Myocyte (in vitro differentiated cells): ENCODE data around the gene ARHGEF35. TPM values are rescaled to one million over a fixed set of nuclear protein-coding genes. Genes with fewer than 3 reads are reported as not detected.
"Not testable (repeated sequence)": the region's sequence is repeated elsewhere in the genome, so short reads cannot be mapped to it uniquely, and the experiment has no call there.

ENCODE experiments used
- DNase-seq: peaks from one replicate; pipeline ENCODE4 v3.0.0-alpha.2; 2012; ENCODE audit warnings: low read depth
- total RNA-seq: library from RNA; depleted of rRNA; stranded (reverse); fragments of >200 nt; gene quantifications from 2 replicates; pipeline ENCODE4 v1.2.3, GENCODE V29; 2014

The ARHGEF35 gene
- total RNA-seq, 1 donor from 2014 or later = 0.21 TPM

DNA sequence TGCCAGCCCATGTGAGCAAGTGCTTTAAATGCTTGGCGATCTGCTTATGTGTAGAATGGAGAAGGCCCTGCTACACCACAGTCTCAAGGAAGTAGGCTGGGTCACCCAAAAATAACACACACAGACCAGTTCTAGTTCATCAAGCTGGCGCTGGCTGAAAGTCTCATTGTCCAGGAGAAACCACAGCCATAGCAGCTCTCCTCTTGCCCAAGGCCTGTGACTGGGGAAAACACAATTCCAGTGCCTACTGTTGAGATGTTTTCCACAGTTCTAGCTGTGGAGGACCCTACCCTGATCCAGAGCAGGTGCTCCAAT lies 16.5 kb downstream of the ARHGEF35 start:
- not testable (repeated sequence) for DNase-seq

DNA sequence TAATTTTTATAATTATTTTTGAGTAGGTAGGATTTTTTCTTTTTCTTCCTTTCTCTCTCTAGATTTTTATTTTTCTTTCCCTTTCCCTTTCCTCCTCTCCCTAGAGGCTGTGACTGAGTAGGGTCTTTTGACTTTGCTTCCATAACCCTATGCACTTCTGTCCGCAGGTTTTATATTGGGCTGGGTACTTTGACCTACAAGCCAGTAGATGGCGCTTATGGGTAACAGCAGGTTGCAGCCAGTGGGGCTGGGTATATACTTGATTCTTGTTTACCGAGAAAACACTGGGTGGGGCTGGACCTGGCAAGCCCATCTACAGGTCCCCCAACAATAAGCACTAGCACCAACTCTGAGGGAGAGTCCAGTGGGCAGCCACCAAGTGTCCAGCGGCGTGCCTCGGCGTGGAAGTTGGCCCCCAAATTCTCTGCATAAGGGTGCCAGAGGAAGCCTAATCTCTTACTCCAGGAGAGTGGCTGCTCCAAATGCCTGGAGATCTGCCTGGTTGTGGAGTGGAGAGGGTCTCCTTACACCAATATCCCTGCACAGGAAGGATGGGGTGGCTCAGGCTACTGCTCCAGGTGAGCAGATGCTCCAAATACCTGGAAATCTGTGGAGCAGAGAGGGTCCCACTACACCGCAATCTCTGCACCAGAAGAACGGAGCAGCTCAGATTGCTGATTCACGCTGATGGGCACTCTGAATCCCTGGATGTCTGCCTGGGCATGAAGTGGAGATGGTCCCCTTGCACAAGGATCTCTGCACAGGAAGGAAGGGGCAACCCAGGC lies 17.1 kb downstream of the ARHGEF35 start:
- DNase-seq = peak; percentile 12

DNA sequence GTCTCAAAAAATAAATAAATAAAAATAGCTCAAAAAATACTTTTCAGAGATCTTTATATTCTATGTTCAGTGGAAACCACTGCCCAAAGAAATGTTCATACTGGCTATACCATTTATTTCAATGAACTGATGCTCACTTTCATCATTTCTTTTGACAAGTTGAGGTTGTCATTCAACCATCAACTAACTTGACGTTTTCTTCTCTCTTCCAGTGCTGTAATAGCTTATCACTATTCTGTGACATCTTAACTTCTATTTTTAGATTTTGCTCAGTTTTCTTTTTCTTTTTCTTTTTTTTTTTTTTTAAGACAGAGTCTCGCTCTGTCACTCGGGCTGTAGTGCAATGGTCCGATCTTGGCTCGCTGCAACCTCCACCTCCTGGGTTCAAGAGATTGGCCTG lies 21.0 kb downstream of the ARHGEF35 start:
- no peak for DNase-seq

DNA sequence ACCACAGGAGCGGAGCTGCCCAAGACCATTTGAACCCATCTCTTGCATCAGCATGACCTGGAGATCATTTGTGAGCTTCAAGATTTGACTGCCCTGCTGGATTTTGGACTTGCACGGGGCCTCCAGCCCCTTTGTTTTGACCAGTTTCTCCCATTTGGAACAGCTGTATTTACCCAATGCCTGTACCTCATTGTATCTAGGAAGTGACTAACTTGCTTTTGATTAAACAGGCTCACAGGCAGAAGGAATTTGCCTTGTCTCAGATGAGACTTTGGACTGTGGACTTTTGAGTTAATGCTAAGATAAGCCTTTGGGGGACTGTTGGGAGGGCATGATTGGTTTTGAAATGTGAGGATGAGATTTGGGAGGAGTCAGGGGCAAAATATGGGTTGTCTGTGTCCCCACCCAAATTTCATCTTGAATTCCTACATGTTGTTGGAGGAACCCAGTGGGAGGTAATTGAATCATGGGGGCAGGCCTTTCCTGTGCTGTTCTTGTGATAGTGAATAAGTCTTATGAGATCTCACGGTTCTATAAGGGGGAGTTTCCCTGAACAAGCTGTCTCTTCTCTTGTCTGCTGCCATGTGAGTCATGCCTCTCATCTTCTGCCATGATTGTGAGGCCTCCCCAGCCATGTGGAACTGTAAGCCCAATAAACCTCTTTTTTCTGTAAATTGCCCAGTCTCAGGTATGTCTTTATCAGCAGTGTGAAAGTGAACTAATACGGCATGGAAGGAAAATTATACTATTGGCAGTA lies 23.9 kb downstream of the ARHGEF35 start:
- DNase-seq = not testable (repeated sequence)

DNA sequence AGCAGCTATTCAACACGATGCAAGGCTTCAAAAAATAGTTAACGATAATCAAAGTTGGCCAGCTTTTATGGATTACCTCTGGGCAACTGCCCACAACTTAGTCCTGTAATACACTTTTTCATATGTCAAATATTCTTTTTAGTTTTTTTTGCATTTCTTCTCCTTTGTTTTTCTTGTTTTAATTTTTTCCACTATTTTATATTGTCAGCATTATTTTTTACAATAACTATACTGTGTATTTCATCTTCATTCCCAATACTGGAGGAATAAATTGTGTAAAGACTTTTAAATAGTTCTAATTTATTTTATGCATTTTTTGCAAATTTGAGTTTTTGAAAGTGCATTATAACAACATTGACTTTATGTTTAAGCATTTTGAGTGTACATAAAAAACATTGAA lies 30.8 kb downstream of the ARHGEF35 start:
- DNase-seq = no peak

DNA sequence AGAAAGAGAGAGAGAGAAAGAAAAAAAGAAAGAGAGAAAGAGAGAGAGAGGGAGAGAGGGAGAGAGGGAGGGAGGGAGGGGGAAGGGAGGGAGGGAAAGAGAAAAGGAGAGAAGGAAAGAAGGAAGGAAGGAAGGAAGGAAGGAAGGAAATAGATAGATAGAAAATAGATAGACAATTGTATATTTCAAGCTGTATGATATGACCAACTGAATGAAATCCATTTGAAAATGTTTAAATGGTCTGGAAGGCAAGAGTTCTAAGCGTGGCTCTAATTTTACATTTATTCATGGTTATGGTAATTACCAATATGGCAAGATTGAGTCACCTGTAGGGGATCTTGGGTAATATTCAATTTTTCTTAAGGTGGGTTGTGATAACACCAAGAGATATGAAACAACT lies 36.8 kb downstream of the ARHGEF35 start:
- no peak for DNase-seq

DNA sequence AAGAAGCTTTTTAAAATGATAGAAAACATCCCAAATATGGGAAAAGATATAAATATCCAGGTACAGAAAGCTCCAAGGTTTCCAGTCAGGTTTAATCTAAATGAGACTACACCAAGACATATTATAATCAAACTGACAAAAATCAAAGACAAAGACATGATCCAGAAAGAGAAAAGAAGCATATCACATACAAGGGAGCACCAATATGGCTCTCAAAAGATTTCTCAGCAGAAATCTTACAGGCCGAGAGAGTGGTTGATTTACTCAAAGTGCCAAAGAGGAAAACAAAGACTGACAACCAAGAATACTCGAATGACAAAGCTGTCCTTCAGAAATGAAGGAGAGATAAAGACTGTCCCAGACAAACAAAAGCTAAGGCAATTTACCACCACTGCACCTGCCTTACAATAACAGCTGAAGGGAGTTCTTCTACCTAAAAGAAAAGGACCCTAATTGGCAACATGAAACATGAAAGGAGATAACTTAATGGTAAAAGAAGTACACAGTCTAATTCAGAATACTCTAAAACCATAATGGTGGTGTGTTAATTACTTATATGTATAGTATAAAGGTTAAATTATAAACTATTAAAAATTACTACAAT lies 47.3 kb downstream of the ARHGEF35 start:
- no peak for DNase-seq

DNA sequence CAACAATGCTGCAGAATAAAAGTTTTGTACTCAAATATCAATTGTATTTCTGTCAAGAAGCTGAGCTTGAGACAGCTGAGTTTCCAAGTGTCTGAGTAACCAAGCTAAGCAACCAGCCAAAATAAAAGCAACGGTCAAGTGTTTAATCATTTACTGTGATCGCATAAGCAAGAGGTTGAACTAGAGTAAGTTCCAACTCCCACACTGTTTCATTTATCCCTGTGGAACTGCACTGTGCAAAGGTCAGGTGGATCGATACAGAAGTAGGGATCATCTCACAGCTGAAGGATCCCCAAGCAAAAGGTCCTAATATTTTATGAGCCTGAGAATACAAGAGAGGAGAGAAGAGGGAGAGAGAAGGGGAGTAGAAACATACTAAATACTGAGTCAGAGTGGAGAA lies 51.2 kb downstream of the ARHGEF35 start:
- no peak for DNase-seq

DNA sequence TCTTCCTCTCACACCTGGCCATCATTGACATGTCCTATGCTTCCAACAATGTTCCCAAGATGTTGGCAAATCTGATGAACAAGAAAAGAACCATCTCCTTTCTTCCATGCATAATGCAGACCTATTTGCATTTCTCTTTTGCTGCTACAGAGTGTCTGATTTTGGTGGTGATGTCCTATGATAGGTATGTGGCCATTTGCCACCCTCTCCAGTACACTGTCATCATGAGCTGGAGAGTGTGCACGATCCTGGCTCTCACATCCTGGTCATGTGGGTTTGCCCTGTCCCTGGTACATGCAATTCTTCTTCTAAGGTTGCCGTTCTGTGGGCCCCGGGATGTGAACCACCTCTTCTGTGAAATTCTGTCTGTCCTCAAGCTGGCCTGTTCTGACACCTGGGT lies 53.4 kb downstream of the ARHGEF35 start:
- DNase-seq = no peak

DNA sequence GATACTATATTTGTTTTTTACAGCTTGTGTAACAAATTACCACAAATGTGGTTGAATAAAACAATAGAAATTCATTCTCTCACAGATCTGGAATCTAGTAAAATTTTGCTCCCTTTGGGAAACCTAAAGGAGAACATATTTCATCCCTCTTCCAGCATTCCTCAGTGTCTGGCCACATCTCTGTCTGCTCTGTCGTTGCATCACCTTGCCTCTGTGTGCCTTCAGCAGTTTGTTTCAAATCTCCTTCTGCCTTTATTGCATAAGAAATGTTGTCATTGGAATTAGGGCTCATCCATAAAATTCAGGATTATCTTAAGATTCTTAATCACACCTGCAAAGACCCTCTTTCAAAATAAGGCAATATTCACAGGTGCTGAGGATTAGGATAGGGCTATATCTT lies 58.1 kb downstream of the ARHGEF35 start:
- DNase-seq = no peak

Other genes starting within 250 kb of the ARHGEF35 start
- gene OR2F1, start 241.0 kb downstream of the ARHGEF35 start, total RNA-seq = not detected in 2 replicates
- 0.03 TPM in 1 of 2 replicates, not detected in the other for gene OR6B1, start 195.5 kb downstream of the ARHGEF35 start, total RNA-seq
- not detected in 2 replicates for gene OR2A5, start 146.9 kb downstream of the ARHGEF35 start, total RNA-seq
- not detected in 2 replicates for gene OR2A25, start 126.0 kb downstream of the ARHGEF35 start, total RNA-seq
- not detected in 2 replicates for gene OR2A12, start 109.6 kb downstream of the ARHGEF35 start, total RNA-seq
- not detected in 2 replicates for gene OR2A2, start 86.2 kb downstream of the ARHGEF35 start, total RNA-seq
- gene OR2A14, start 72.7 kb downstream of the ARHGEF35 start, total RNA-seq = not detected in 2 replicates
- gene CTAGE4, start 12.4 kb downstream of the ARHGEF35 start, total RNA-seq = not detected in 2 replicates
- not detected in 2 replicates for gene OR2A42, start 43.8 kb upstream of the ARHGEF35 start, total RNA-seq
- not detected in 2 replicates for gene OR2A7, start 69.0 kb upstream of the ARHGEF35 start, total RNA-seq
- gene CTAGE8, start 73.5 kb upstream of the ARHGEF35 start, total RNA-seq = not detected in 2 replicates
- gene OR2A1, start 116.6 kb upstream of the ARHGEF35 start, total RNA-seq = not detected in 2 replicates
- gene ARHGEF5, start 159.6 kb upstream of the ARHGEF35 start, total RNA-seq = 0.70 and 0.78 TPM in 2 replicates
- not detected in 2 replicates for gene NOBOX, start 207.9 kb upstream of the ARHGEF35 start, total RNA-seq